Hindlimb muscle (tissue), 1 donor: ENCODE results near the gene KLF4. TPM values are rescaled to one million over a fixed set of nuclear protein-coding genes. Genes with fewer than 3 reads are reported as not detected.

ENCODE experiments used
- DNase-seq: peaks from one replicate; pipeline ENCODE4 v3.0.0-alpha.2; 2013
- polyA plus RNA-seq: library from polyadenylated mRNA; unstranded; fragments of 120-200 nt; gene quantifications from one replicate; pipeline ENCODE4 v1.2.1, GENCODE V29; 2013; ENCODE audit not compliant: insufficient read length

KLF4 gene
- polyA plus RNA-seq, 1 donor = 27.6 TPM

DNA sequence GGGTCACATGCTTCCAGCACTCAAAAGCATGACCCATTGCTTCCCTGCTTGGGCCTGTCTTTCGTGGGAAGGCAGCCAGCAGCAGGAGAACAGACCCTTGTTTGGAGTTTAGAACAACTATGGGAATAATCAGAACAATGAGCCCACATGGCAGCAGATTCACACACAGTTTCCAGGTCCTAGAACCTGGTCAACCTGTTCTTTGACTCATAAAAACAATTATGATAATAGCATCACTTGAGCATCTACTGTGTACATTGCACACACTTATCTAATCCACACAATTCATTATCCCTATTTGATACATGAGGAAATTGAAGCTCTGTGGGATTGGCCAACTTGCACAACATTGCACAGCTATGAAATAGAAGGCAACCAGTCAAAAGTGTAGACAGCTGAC is 41.7 kb downstream of the KLF4 start:
- no peak for DNase-seq

DNA sequence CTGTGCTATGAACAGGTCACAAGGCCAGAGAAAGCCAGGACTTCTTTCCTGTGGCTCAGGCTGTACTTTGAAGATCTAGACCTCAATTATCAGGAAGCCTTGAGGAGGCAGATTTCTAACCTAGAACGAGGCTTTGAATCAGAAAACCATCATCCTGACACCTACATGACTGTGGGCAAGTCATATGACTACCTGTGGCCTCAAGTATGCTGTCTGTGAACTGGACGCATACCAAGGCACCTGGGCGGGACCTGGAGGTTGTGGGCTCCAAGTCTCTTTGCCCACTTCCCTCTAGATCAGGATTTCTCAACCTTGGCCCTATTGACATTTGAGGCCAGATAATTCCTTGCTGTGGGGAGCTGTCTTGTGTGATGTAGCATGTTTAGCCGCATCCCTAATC is 42.5 kb downstream of the KLF4 start:
- DNase-seq = no peak

DNA sequence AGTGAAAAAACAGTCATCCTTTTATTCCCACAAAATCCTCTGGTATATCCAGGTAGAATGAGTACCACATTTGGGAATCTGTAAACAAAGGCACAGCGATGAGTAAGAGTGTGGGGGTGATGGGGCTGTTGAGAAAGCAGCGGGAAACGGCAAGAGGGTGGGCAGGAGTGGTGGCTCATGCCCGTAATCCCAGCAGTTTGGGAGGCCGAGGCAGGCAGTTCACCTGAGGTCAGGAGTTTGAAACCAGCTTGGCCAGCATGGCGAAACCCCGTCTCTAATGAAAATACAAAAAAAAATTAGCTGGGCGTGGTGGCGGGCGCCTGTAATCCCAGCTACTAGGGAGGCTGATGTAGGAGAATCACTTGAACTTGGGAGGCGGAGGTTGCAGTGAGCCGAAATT is 43.1 kb downstream of the KLF4 start:
- DNase-seq = no peak

DNA sequence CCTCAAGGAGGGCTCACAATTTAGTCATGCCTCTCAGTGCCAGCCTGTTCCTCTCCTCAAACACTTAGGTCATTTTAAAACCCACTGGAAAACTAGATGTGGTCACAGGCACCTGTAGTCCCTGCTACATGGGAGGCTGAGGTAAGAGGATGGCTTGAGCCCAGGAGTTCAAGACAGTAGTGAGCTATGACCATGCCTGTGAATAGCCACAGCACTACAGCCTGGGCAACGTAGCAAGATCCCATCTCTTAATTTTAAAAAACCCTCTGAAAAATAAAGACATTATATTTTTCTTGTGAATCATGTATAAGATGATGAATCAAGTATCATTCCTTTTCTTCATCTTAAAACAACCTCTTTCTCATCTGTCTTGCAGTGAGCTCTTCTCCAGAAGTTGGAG is 45.8 kb downstream of the KLF4 start:
- no peak for DNase-seq

DNA sequence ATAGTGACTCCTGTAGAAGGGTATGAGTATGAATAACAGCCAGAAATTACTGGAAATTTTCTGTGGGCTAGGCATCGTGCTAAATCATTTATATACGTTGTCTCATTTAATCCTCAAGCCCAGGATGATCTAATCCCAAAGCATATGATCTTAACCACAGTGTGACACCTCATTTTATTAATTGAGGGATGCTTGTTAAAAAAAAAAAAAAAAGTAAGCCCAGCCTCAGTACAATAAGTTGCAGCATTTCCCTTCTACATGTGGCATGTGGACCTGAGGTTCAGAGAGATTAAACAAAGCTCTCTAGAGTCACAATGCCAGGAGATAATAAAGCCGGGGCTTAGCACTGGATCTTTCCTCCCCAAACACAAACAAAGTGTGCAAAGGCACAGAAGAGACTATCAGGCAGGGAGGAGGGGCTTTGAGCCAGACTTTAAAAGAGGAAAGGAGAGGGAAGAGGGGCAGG is 49.5 kb downstream of the KLF4 start:
- no peak for DNase-seq

DNA sequence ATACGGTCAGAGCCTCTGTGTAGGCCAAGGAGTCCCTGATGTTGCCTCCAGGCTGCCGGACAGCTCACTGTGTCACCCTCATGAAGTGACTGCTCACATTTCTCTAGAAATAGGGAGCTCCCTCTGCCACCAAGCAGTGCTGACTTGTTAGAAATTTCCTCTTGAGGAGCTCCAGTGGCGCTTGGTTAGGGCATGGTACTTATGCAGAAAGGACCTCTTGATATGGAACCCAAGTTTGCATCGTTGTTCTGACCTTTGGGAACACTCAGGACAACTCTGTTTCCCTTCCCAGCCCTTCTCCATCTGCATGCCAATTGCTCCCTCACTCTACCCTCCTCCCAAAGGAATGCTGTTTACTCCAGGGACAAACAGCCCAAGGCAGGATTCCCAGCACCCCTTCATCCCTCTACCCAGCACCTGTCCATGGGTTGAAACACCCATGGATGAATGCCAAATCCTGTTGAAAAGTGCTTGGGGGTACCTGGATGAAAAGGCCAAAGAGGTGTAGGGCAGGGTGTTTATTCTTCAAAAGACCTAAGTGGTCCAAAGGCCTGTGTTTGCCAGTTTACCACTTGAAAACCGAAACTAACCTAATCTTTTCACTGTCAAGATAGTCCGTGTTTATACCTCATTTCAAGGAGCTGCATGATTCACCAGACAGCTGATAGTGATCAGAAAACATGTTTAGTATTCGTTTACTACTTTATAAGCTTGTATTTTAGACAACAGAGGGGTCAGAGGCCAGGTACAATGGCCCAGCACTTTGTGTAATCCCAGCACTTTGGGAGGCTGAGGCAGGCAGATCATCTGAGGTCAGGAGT is 51.1 kb downstream of the KLF4 start:
- DNase-seq = no peak

DNA sequence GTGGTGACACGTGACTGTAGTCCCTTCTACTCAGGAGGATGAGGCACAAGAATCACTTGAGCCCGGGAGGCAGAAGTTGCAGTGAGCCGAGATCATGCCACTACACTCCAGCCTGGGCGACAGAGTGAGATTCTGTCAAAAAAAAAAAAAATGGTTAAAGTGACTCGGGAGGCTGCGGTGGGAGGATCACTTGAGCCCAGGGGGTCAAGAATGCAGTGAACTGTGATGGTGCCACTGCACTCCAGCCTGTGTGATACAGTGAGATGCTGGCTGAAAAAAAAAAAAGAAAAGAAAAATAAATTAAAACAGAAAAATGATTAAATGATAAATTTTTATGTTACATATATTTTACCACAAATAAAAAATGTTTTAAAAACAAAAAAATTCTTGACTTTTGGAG is 51.9 kb downstream of the KLF4 start:
- no peak for DNase-seq

DNA sequence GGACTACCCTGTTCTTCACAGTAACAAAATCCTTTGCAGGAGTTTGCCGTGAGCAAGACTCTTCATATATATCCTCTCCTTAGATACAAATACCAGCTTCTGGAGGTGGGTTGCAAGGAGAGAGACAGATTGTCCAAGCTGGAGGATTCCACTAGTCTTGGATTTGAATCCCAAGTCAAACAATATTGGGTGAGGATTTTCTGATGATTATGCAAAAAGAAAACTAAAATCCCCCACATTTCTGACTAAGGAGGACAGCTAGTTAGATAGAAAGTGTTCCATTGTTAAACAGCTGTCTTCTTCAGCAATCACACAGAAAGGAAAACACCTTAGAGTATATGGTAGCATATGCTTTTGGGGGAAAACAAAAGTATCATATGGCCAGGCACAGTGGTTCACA is 54.2 kb downstream of the KLF4 start:
- DNase-seq = no peak

Other genes starting within 250 kb of the KLF4 start
- gene RAD23B, start 206.5 kb downstream of the KLF4 start, polyA plus RNA-seq = 131 TPM